GM19452 (cell line): ENCODE results near the gene ARSD.
"Not testable (repeated sequence)": the region's sequence is repeated elsewhere in the genome, so short reads cannot be mapped to it uniquely, and the experiment has no call there.

Source experiments
- ATAC-seq: cut with Tn5 transposase; IDR thresholded peaks from one replicate; pipeline ENCODE4 v1.9.1; 2021; ENCODE audit not compliant: unreplicated experiment

Gene ARSD

GRCh38 chrX:2934715-2935710 is 5.9 kb upstream of the ARSD start:
- no peak for ATAC-seq

GRCh38 chrX:2933125-2933900 is 4.2 kb upstream of the ARSD start:
- ATAC-seq = no peak

DNA sequence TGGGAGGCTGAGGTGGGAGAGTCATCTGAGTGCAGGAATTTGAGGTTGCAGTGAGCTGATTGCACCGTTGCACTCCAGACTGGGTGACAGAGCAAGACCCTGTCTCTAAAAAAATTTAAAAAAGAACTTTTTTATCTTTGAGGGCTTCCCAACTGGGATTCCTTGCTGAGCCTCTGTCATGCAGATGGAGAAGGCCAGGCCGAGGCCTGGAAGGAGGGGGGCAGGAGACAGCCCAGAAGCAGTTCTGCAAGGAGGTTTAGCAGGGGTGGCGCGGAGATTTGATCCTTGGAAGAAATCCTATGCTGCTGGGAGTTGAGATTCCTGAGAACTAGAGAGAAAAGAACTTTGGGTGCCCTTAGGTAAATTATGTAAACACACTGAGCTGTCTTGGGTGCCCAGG is 2.5 kb upstream of the ARSD start:
- ATAC-seq = no peak

DNA sequence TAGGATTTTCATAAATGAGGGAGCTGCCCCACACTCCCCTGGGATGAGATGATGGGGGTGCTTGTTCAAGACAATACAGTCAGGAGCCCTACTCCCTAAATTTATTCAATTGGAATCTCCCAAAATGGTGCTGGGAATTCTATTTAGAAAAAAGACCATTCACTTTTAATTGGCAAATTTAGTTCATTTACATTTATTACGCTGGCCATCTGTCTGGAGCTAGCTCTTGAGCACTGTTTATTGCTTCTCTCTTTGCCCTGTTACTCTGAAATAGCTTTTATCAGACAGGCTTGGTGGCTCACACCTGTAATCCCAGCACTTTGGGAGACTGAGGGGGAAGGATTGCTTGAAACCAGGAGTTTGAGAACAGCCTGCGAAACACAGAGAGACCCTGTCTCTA is 2.0 kb upstream of the ARSD start:
- ATAC-seq = no peak

DNA sequence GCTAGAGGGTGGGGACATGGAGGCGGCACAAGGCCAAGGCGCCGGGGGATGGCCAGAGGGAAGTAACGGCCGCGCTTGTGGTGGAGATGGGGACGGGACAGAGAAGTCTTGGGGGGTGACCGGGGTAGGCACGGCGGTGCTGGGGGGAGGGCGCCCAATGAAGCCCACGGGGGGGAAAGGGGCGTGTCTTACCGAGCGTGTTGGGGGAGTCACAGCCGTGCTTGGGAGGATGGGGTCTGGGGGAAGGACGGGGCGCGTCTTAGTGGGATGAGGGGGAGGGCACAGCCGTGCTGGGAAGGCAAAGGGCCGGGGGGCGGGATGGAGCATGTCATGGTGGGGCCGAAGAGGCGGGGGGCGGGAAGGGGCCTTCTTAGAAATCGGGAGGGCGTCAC is 952 bp downstream of the ARSD start:
- no peak for ATAC-seq

- no peak for ATAC-seq
Observed at GRCh38 chrX:2926664-2927275, 2.4 kb downstream of the ARSD start.

DNA sequence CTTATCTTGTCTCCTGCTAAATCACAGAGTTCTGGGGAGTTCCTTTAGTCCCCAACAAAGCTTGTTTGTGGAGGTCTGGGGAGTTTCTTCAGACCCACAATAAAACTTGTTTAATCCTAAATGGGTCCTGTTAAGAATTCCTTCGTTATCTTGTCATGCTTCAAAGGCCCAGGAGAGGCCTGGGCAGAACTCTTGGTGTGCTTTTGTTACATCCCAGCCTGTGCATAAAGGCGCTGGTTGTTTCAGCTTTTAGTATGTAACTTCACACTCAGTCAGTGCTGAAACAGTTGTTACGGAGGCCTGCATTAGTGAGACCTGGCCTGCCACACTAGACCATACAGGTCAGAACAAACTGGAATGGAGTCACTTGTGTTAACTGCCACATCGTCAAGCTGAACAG is 2.9 kb downstream of the ARSD start:
- not testable (repeated sequence) for ATAC-seq

DNA sequence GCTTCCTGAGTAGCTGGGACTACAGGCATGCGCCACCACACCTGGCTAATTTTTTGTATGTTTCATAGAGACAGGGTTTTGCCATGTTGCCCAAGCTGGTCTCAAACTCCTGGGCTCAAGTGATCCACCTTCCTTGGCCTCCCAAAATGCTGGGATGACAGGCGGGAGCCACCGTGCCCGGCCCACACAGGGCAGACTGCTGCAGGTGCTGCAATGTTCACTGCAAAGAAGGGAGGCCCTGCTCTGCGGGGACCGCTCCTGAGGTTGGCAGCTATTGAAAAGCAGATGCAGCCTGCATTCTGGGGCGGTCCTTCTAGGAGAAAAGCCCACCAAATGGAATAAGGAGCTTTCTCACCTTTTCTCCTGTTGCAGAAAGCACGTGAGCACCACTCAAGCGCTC is 5.0 kb downstream of the ARSD start:
- no peak for ATAC-seq

DNA sequence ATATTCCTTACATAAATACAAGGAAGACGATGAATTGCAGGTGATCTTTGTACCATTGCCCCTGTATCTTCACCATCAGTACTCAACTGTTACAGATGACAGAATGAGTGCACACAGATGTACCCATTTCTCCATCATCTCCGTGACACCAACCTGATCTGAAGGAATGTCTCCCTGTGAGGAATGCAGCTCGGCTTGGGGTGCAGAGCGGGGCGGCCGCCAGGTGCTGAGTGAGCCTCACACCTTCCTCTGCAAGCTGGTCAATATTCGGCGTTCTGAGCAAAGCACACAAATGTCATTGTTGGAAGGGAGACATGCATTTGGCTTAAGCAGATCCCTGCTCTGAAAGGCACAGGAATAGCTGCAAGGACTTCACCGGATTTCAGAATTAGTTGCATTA is 7.4 kb downstream of the ARSD start:
- no peak for ATAC-seq

- ATAC-seq = no peak
Observed at GRCh38 chrX:2921193-2921592, 7.9 kb downstream of the ARSD start.

DNA sequence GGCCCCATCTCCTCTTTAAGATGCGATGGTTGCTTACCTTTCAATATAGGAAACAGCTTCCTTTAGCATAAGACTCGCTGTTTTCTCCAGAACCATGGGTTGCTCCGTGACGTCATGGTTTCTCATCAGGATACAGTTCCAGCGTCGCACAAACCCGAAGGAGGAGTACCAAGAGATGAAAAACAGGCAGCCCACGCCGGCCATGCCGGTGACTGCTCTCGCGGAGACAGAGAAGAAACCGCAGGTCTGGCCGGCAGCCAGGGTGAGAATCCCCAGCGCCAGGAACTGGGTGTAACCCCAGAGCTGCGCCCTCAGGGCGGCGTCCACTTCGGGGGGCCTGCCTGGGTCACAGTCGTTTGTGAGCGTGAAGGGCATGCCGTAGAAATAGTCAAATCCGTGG is 11.4 kb downstream of the ARSD start:
- no peak for ATAC-seq

DNA sequence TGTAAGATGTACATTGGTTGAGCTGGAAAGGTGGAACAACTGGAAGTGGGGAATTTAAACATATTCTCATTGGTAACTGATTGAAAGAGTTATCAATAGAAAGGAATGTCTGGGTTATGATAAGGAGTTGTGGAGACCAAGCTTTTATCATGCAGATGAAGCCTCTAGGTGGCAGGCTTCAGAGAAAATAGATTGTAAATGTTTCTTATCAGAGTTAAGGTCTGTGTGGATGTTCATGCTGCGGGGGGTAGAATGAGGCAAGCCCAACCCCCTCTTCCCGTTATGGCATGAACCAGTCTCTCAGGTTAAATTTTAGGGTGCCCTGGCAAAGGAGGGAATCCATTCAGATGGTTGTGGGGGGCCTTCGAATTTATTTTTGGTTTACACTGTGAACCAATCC is 16.0 kb downstream of the ARSD start:
- ATAC-seq = no peak

- no peak for ATAC-seq
Observed at GRCh38 chrX:2910109-2910508, 19.0 kb downstream of the ARSD start.

DNA sequence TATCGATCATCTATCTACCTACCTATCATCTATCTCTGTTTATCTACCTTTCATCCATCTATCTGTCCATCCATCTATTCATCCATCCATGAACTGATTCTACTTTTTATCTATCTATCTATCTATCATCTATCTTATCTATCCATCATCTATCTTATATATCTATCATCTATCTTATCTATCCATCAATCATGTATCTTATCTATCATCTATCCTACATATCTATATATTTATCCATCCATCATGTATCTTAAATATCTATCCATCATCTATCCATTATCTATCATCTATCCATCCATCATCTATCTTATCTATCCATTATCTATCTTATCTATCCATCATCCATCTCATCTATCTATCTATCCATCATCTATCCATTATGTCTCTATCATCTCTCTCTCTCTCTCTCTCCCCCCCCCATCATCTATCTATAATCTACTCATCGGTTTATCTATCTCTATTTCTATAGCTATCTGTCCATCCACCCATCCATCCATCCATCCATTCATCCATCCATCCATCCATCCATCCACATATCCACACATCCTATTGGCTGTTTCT is 20.9 kb downstream of the ARSD start:
- ATAC-seq = no peak

DNA sequence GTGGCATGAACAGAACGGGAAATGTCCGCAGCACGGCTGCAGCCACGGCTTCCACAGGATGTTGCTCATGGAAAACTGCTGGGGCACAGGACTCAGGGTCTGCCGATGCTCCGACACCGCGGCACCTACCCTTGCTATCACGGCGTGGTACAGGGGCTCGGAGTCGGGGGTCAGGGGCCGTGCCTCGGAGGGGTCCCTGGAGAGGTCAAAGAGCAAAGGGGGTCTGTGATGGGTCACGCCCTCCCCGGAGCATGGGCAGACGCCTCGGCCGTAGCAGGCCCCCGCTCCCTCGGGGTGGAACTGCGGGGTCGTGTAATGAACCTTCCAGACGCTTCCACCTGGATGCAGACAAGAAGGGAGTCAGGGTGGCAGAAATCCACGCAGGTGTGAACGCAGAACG is 21.8 kb downstream of the ARSD start:
- ATAC-seq = no peak

GRCh38 chrX:2903366-2903765 is 25.8 kb downstream of the ARSD start:
- no peak for ATAC-seq

DNA sequence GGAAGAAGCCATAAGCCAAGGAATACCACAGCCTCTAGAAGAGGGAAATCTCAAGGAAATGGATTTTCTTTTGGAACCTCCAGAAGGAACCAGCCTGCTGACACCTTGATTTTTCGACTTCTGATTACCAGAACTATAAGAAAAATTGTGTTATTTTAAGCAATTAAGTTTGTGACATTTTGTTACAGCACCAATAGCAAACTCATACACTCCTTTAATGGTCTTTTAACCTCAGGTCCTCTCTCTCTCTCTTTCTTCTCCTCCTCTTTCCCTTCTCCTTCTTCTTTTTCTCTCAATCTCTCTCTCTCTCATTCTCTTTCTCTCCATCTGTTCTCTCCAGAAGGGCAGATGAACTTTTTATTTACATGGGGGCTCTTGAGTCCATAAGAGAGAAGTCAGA is 26.3 kb downstream of the ARSD start:
- no peak for ATAC-seq

DNA sequence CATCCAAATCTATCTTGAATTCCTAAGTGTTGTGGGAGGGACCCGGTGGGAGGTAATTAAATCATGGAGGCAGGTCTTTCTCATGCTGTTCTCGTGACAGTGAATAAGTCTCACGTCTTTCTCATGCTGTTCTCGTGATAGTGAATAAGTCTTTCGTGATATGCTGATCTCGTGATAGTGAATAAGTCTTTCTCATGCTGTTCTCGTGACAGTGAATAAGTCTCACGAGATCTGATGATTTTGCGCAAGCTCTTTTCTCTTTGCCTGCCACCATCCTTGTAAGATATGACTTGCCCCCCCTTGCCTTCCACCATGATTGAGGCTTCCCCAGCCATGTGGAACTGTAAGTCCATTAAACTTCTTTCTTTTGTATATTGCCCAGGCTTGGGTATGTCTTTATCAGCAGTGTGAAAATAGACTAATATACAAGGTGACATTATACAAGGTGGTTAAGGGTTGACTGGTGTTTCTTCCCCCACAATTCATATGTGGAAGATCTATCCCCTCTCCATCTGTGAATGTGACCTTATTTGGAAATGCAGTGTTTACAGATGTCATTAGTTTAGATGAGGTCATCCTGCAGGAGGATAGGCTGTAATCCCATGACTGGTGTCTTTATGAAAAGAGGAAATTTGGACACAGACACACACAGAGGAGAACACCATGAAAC is 27.6 kb downstream of the ARSD start:
- ATAC-seq = no peak

GRCh38 chrX:2898846-2899512 is 30.2 kb downstream of the ARSD start:
- ATAC-seq = no peak
